ENCODE data around the gene RNF121.

Gene RNF121

DNA sequence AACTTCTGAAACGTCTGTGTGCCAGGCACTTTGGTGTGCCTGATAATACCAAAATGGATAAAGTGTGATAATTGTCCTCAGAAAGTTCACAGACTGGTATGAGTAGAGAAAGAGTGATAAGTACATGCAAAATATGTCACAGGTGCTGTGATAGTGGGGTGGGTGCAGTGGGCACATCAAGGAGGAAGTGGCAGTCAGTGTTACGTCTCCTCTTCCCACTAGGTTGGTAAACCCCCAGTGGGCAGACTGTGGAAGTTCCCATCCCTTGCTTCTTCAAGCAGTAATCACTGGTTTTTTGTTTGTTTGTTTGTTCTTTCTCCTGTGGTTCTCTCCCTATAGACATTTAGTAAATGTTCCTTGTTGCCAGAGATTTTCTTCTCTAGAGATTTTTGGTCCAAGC is 5.4 kb downstream of the RNF121 start:
- DNase-seq (ENCODE audit: low read depth in 3 of 3) = no peak

DNA sequence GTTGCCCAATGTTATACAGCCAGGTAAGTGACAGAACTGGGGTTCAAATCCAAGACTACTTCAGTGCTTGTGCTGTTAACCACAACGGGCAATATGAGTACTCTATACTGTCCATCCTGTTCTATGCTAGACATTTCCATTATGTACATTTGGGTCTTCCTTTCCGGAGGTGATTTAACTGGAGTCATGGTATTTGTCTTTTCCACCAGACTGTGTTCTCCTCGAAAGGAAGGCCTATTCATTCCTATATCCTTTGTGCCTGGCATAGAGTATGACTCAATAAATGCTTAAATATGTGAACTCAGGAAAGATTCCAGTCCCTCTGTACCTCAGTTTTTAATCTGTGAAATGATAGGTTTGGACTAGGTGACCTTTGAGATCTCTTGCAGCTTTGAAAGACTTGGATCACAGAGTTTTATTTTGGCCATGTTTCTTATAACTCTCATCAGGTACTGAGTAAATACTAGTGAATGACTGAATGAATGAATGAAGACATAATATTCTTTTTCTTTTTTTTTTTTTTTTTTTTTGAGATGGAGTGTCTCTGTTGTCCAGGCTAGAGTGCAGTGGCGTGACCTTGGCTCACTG is 6.6 kb downstream of the RNF121 start:
- DNase-seq (ENCODE audit: low read depth in 3 of 3) = no peak

- no peak for DNase-seq (ENCODE audit: low read depth in 3 of 3)
Measured at GRCh38 chr11:71936825-71937224, 8.0 kb downstream of the RNF121 start.

DNA sequence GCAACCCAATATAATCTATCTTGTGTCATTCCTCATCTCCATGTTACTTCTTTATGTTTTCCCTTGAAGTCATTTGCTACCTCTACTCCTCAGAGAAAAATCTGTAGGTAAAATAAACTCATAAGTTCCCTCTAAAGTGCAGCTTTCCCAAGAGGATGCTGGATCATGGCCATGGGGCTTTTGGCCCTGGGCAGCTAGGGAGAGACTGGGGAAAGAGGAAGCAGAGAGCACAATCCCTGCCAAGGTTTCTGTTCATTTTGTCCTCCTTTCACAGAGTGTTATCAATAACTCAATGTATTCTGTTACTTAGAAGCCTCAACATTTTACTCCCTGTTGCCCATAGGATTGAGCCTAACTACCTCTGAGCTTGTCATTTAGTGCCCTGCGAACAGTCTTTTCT is 9.0 kb downstream of the RNF121 start:
- no peak for DNase-seq (ENCODE audit: low read depth in 3 of 3)

DNA sequence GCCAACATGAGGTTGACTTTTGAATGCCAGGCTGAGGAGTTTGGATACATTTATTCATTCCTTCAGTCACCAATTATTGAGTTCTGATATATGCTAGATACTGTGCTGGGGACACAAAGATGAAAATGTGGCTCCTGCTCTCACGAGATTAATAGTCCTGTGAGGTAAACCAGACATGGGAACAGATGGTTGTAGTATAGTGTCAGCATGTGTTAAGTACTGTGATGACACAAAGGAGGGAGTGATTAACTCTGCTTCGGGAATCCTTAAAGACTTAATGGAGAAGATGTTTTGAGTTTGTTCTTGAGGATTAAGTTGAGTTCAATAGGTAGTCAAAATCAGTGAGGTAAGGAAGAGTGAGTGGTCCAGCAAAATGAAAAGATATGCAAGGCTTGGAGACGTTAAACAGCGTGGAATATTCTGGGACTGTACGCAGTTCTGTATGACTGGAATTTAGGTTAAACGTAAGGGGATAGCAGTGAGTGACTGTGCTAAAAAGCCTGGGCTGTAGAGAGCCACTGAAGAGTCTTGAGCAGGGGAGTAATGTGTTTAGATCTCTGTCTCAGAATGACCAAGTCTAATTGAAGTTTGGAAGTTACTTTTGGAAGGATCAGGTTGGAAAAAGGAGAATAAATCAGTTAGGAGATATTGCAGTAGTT is 11.8 kb downstream of the RNF121 start:
- no peak for DNase-seq (ENCODE audit: low read depth in 3 of 3)

- DNase-seq (ENCODE audit: low read depth in 3 of 3) = no peak
Measured at GRCh38 chr11:71946144-71946571, 17.3 kb downstream of the RNF121 start.

DNA sequence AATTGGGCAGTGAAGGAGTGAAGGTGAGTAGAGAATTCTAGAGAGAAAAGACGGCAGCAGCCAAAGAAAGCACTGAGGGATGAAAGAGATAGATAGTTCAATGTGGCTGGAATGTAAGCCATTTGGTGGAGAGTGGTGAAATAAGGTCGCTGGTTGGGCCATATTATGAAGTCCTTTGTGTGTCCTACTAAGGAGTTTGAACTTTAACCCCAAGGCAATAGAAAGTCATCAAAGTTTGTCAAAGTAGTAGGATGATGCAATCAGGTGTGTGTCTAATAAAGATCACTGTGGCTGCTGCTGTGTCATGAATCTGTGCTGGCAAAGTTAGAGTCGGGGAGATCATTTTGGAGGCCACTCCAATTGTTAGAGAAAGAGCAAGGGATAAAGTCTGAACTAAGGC is 18.7 kb downstream of the RNF121 start:
- no peak for DNase-seq (ENCODE audit: low read depth in 3 of 3)

- DNase-seq (ENCODE audit: low read depth in 3 of 3) = no peak
Measured at GRCh38 chr11:71948314-71949027, 19.6 kb downstream of the RNF121 start.

- DNase-seq (ENCODE audit: low read depth in 3 of 3) = no peak
Measured at GRCh38 chr11:71949034-71949433, 20.2 kb downstream of the RNF121 start.

- DNase-seq (ENCODE audit: low read depth in 3 of 3) = no peak
Measured at GRCh38 chr11:71951741-71952310, 23.0 kb downstream of the RNF121 start.

- DNase-seq (ENCODE audit: low read depth in 3 of 3) = no peak
Measured at GRCh38 chr11:71955898-71956456, 27.1 kb downstream of the RNF121 start.

DNA sequence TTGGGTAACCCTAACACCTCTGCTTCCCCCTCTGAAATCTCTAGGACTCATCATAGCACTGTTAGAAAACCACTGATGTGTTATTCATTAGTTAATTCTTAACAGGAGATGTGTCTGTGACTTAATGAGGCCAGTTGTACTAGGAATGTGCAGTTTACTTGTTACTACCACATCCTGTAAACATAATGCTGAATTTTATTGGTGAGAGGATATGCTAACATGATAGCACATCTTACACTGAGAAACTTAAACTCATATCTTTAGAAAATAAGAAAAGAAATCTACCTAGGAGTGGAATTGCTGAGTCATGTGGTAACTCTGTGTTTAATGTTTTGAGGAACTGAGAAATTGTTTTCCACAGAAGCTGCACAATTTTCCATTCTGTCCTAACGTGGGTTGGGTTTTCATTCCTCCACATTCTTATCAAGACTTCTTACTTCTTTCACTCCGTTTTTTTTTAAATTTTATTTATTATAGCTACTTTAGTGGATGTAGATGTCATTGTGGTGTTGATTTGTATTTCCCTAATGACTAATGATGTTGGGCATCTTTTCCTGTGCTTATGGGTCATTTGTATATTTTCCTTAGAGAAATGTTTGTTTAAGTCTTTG is 33.7 kb downstream of the RNF121 start:
- DNase-seq (ENCODE audit: low read depth in 3 of 3) = no peak

GRCh38 chr11:71963468-71963867 is 34.6 kb downstream of the RNF121 start:
- no peak for DNase-seq (ENCODE audit: low read depth in 3 of 3)

- DNase-seq (ENCODE audit: low read depth in 3 of 3) = no peak
Measured at GRCh38 chr11:71964641-71965040, 35.8 kb downstream of the RNF121 start.

GRCh38 chr11:71971680-71972079 is 42.8 kb downstream of the RNF121 start:
- no peak for DNase-seq (ENCODE audit: low read depth in 3 of 3)

- DNase-seq (ENCODE audit: low read depth in 3 of 3) = no peak
Measured at GRCh38 chr11:71976551-71976950, 47.7 kb downstream of the RNF121 start.

GRCh38 chr11:71977090-71977489 is 48.2 kb downstream of the RNF121 start:
- DNase-seq (ENCODE audit: low read depth in 3 of 3) = no peak

DNA sequence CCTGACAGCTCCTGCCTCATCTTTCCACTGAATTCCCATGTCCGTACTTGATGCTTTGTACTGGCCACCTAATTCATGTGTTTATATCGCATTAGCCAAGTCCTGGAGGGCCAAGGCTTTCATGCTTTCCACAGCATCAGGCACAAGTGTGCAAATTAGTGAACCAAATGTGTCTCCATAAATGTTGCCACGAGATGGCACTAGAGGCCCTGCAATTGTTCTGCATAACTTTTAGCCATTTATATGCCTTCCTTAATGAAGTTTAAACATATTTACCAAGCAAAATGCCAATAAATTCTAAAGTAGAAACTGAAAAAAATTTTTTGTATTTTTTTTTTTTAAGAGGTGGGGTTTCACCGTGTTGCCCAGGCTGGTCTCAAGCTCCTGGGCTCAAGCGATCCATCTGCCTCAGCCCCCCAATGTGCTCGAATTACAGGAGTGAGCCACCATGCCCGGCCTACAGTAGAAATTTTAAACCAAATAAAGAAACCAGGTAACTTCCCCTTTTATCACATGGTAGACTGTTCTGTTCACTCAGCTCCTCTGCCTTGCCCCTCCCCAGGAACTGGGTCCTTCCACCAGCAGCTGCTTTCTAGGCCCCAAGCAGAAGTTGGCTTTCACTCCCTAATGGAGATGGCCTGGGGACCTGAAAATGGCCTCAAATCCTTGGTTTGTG is 49.0 kb downstream of the RNF121 start:
- DNase-seq (ENCODE audit: low read depth in 3 of 3) = peak in 1 of 3 donors; percentile 36

DNA sequence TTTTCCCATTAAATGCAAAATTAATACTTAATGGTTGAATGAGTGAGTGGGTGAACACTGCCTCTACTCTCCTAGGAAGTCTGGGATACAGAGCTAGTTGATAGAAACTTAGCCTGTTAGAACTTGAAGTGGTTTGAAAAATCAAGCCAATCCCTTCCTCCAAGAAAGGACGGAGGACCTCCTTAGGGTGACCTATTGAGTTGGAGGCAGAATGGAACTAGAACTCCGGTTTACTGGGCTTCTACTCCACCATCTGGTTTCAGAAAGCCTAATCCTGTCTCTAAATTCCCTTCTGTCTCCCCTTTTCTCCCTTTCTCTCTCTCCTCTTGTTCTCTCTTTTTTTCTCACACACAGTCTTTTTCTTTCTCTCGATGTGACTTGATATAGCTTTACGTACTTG is 50.2 kb downstream of the RNF121 start:
- DNase-seq (ENCODE audit: low read depth in 3 of 3) = no peak

DNA sequence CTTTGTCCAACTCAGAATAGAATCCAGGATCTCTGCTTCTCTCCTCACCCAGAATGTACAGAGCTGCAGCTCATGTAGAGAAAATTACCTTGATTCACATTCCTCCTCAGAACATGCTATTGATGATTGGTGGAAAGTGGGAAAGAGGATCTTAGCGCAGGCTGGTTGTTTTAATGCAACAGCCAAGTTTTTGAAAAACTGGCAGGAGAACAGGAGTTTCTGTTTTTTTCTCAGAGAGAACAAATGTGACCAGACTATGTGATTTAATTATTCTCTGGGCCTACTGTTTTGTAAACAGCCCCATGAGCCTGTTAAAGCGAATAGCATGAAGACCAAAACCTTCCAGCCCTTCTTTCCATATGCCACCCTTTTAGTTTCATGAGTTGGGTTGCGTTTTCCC is 50.8 kb downstream of the RNF121 start:
- DNase-seq (ENCODE audit: low read depth in 3 of 3) = no peak

GRCh38 chr11:71986131-71986530 is 57.3 kb downstream of the RNF121 start:
- DNase-seq (ENCODE audit: low read depth in 3 of 3) = no peak

DNA sequence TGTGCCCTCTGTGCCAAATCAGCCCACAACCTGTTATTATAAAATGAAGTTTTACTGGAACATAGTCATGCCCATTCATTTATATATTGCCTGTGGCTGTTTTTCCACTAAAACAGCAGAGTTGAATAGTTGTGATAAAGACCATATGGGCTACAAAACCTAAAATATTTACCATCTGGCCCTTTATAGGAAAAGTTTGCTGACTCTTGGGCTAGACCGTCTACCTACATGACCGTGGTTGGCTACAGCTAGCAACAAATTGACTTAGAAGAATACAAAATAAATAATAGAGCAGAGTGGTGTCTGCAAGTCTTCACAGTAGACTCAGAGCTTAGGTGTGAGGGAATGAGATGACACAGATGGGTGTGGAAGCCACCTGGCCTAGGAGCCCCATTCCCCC is 58.7 kb downstream of the RNF121 start:
- no peak for DNase-seq (ENCODE audit: low read depth in 3 of 3)

All from stimulated activated CD4-positive, alpha-beta T cell treated with anti-CD3 and anti-CD28 coated beads, TNF-alpha, amount 100 ng/mL, for 48 hours (primary cell).